Measurements from ENCODE around the gene PFN1. TPM values are rescaled to one million over a fixed set of nuclear protein-coding genes. Genes with fewer than 3 reads are reported as not detected.

Gene PFN1
- total RNA-seq, 2 donors from 2014 or later = 880 to 935 TPM

DNA sequence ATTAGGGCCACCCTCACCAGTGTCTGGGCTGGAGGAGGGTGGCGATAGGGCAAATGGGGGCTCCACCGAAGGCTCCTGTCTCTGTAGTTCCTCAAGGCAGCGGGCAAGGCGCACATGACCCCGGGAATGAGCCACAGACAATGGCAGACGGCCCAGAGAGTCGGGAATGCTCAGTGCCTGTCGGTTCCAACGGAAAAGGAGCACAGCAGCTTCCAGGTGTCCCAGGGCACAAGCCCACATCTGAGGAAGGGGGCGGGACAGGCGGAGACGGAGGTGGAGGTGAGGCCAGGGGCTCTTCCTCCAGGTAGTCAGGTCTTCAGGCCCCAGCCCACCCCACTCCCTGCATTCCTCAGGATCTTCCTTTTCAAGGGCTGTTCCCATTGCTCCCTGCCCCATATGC, 24.4 kb upstream of the PFN1 start:
- Histone ChIP-seq H3K9ac (ENCODE audit: extremely low read depth, low read length, poor library complexity, severe bottlenecking) (no peak overlapping the region), H3K4me1 (ENCODE audit: control insufficient read depth, insufficient read depth, low read length) (peaks cover 6% of the 10 kb centered on the region), H3K4me3 (ENCODE audit: low read length) (no peak overlapping the region), H3K27me3 (ENCODE audit: control insufficient read depth, insufficient read depth, low read length, poor library complexity, severe bottlenecking) (peaks cover 4% of the 10 kb centered on the region), H3K36me3 (ENCODE audit: control insufficient read depth, insufficient read depth, low read length) (peaks cover 52% of the 10 kb centered on the region), H3K27ac (ENCODE audit: low read depth, low read length) (no peak overlapping the region), H3K9me3 (ENCODE audit: control insufficient read depth, low read length) (no peaks in the 10 kb centered on the region)
- Mint-ChIP-seq H3K36me3 (ENCODE audit: low read depth) (peaks cover 27% of the 10 kb centered on the region), H3K4me3 (no peak overlapping the region), H3K27me3 (ENCODE audit: insufficient read depth) (peaks cover 39% of the 10 kb centered on the region), H3K27ac (peak overlapping the region; percentile 60), H3K9me3 (no peaks in the 10 kb centered on the region), H3K4me1 (peaks cover 23% of the 10 kb centered on the region)
- peak; percentile 89 for DNase-seq
- TF ChIP-seq, protein P1, sequence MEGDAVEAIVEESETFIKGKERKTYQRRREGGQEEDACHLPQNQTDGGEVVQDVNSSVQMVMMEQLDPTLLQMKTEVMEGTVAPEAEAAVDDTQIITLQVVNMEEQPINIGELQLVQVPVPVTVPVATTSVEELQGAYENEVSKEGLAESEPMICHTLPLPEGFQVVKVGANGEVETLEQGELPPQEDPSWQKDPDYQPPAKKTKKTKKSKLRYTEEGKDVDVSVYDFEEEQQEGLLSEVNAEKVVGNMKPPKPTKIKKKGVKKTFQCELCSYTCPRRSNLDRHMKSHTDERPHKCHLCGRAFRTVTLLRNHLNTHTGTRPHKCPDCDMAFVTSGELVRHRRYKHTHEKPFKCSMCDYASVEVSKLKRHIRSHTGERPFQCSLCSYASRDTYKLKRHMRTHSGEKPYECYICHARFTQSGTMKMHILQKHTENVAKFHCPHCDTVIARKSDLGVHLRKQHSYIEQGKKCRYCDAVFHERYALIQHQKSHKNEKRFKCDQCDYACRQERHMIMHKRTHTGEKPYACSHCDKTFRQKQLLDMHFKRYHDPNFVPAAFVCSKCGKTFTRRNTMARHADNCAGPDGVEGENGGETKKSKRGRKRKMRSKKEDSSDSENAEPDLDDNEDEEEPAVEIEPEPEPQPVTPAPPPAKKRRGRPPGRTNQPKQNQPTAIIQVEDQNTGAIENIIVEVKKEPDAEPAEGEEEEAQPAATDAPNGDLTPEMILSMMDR (conservative IDR thresholded peaks at IDR 0.05) = no peak
- 86 to 91% methylated on average over 9 to 12 of the region's 12 CpGs for WGBS, 2 experiments (ENCODE audit: insufficient coverage in 1 of 2, insufficient read length in 1 of 2)

DNA sequence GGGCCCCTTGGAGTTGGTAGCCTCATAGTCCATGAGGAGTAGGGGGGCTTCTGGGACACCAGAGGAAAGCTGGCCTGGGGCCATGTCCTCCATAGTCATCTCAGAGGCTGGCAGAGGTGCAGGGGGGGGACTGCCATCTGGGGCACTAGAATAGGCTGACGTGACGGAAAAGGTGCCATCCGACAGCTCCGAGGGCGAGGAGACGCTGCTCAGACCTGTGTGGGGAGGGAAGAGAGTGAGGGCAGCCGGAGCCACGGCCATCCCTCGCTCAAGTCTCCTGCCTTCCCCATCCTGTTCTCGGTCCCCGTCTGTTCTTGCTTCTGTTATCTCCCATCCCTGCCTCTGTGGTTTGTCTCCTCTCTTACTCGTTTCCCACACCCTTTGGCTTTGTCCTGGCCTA, 24.0 kb upstream of the PFN1 start:
- peaks cover 23% of the 10 kb centered on the region for H3K4me1 Mint-ChIP-seq
- H3K27ac Mint-ChIP-seq = peak overlapping the region; percentile 60
- H3K9me3 Mint-ChIP-seq = no peaks in the 10 kb centered on the region
- Histone ChIP-seq H3K27ac (ENCODE audit: low read depth, low read length) (no peak overlapping the region), H3K4me3 (ENCODE audit: low read length) (no peak overlapping the region), H3K4me1 (ENCODE audit: control insufficient read depth, insufficient read depth, low read length) (peaks cover 6% of the 10 kb centered on the region), H3K9me3 (ENCODE audit: control insufficient read depth, low read length) (no peaks in the 10 kb centered on the region), H3K27me3 (ENCODE audit: control insufficient read depth, insufficient read depth, low read length, poor library complexity, severe bottlenecking) (no peaks in the 10 kb centered on the region), H3K36me3 (ENCODE audit: control insufficient read depth, insufficient read depth, low read length) (peaks cover 48% of the 10 kb centered on the region), H3K9ac (ENCODE audit: extremely low read depth, low read length, poor library complexity, severe bottlenecking) (no peak overlapping the region)
- TF ChIP-seq, protein P1 (conservative IDR thresholded peaks at IDR 0.05) = no peak
- no peak for DNase-seq
- peaks cover 35% of the 10 kb centered on the region for H3K27me3 Mint-ChIP-seq (ENCODE audit: insufficient read depth)
- H3K4me3 Mint-ChIP-seq = no peak overlapping the region
- WGBS, 2 experiments (ENCODE audit: insufficient coverage in 1 of 2, insufficient read length in 1 of 2) = 97 to 100% methylated on average over 6 to 12 of the region's 12 CpGs
- peaks cover 22% of the 10 kb centered on the region for H3K36me3 Mint-ChIP-seq (ENCODE audit: low read depth)

DNA sequence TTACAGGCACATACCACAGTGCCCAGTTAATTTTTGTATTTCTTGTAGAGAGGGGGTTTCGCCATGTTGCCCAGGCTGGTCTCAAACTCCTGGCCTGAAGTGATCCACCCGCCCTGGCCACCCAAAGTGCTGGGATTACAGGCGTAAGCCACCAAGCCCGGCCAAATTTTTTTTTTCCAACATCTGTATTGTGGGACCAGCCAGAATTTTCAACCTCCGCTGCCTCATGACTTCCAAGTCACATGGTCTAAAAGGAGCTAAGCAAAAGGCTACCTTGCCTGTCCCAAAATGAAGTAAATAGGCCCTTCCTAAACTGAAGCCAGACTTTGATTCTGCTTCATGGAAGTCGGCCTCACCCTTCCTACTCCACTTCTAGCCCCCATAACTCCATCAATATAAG, 23.5 kb upstream of the PFN1 start:
- Mint-ChIP-seq H3K27me3 (ENCODE audit: insufficient read depth) (peaks cover 30% of the 10 kb centered on the region), H3K36me3 (ENCODE audit: low read depth) (peaks cover 19% of the 10 kb centered on the region), H3K27ac (no peak overlapping the region), H3K4me3 (no peak overlapping the region), H3K9me3 (no peaks in the 10 kb centered on the region), H3K4me1 (peaks cover 23% of the 10 kb centered on the region)
- Histone ChIP-seq H3K4me1 (ENCODE audit: control insufficient read depth, insufficient read depth, low read length) (peaks cover 6% of the 10 kb centered on the region), H3K4me3 (ENCODE audit: low read length) (no peak overlapping the region), H3K9ac (ENCODE audit: extremely low read depth, low read length, poor library complexity, severe bottlenecking) (no peak overlapping the region), H3K9me3 (ENCODE audit: control insufficient read depth, low read length) (no peaks in the 10 kb centered on the region), H3K36me3 (ENCODE audit: control insufficient read depth, insufficient read depth, low read length) (peaks cover 43% of the 10 kb centered on the region), H3K27ac (ENCODE audit: low read depth, low read length) (no peak overlapping the region), H3K27me3 (ENCODE audit: control insufficient read depth, insufficient read depth, low read length, poor library complexity, severe bottlenecking) (no peaks in the 10 kb centered on the region)
- DNase-seq = peak; percentile 40
- TF ChIP-seq, protein P1 (conservative IDR thresholded peaks at IDR 0.05) = no peak
- 84 to 100% methylated on average over 6 of the region's 6 CpGs for WGBS, 2 experiments (ENCODE audit: insufficient coverage in 1 of 2, insufficient read length in 1 of 2)
